Amygdala (tissue), 56 donors: ENCODE results near the gene WDR31.
"Not testable (repeated sequence)": the region's sequence is repeated elsewhere in the genome, so short reads cannot be mapped to it uniquely, and the experiment has no call there.

Experiments used
- DNase-seq, 56 donors: peaks; one replicate each; lab custom pipeline; 2025; lab: John Stamatoyannopoulos, UW

WDR31 gene

DNA sequence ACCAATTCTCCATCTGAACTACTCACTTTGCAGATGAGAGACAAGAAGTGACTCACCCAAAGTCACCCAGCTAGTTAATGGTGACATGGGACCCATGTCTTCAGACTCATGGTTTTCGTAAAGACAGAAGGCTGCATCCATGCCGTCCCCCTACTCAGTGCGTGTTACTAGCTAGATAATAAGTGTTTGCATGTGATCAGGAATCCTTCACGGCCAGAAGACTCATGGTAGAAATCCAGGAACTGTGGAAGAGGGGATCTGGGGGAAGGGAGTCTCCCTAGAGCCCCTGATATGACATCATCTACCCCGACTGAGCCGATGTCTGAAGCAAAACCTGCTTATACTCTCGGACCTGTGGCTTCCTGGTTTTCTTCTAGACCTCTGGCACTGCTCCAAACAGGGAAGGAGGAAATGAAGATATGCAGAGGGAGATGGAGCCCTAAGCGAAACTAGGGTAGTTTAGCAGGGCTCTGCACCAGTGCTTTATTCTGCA is 40.2 kb downstream of the WDR31 start:
- DNase-seq: peak in 1 of 56 donors; percentile 8

DNA sequence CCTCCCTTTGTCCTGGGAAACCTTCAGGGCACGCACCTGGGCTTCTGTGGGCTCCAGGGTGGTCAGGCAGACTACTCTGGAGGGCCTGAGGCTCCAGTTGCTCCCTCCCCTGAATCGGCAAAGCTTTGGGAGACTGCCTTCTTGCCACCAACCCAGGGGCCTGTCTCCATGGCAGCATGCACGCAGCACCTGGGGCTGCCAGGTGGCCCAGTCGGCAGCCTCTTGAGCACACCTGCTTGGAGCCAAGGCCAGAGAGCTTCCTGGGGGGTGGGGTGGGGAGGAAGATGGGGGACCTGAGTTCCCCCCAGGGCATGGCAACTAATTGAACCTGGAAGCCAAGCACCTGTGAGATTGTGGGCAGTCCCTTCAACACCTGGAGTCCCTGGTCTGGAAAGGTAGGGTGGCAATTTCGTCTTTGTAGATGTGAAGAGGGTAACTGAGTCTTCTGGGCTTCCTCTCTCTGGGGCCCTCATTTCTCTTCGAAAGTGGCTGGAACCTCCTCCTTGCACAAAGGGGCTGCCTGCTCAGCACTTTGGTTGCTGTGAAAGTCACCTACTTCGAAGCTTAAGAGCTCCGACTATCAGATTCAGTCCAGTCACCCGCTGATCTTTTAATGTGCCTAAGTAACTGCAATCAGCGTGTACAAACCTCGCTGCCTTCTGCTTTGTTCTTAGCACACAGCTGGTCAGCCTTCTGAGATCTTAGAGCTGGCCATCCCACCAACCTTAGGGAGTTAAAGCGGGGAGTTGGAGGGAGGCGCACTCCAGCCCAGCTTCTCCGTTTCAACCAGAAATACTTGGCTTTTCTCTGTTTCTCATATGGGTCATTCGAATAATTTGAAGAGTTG is 40.9 kb downstream of the WDR31 start:
- no peak for DNase-seq

DNA sequence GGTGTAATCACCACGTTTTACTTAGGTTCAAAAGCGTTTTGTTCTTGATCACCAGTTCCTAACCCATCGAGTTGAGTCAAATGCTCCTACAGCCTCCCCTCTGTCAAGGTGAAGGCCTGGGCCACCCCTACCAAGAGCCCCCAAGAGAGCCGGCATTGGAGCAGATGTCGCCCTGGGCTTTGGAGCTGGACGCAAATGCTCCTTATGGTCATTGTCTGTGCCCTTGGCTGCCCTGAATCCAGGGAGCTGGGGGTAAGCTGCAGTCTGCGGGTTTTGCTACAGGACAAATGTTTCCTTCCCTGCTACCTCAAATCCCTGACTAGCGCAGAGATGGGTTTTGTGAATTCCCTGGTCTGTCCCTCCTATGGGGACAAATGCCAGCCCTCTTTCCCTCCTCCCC is 41.8 kb downstream of the WDR31 start:
- DNase-seq: no peak

DNA sequence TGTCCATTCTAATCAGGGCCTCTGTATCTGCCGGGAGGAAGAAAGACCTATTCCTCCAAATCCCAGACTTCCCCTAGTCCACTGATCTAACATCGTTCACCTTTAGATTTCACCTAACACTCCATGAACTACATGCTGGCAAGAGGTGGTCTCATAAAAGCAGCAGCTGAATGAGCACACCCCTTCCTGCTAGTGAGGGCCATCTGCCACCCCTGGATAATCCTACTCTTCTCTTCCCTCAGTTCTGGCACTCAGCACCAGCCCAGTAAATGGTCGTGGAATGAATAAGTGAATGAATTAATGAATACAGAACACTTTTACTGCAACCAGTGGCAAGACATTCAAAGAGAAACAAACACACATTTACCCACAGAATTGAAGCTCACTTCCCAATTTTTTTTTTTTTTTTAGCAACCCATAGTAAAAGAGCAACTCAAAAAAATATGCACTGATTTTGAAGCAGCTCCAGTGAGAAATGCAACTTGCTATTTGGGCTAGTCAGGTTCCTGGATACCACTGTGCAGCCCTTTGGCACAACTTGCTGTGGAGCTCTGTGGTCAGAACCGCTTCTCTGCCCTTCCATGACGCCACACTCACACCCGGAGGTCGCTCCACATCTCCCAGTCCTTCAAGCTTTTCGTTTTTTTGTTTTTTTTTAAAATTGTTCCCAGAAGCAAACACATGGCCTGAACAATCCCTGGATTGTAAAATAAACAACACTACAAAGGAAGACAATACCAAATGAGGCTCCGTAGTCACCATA is 43.1 kb downstream of the WDR31 start:
- no peak for DNase-seq

DNA sequence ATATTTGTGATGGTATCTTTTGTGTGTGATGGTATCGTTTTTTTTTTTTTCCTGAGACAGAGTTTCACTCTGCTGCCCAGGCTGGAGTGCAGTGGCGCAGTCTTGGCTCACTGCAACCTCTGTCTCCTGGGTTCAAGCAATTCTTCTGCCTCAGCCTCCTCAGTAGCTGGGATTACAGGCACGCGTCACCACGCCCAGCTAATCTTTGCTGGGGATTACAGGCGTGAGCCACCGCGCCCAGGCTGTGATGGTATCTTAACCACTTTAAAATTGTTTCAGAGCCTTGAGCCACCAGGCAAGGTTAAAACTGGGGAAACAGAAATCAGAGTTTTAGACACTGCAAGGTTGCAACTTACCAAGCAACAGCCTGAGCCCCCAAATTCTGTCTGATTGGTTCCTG is 43.8 kb downstream of the WDR31 start:
- DNase-seq: not testable (repeated sequence)

DNA sequence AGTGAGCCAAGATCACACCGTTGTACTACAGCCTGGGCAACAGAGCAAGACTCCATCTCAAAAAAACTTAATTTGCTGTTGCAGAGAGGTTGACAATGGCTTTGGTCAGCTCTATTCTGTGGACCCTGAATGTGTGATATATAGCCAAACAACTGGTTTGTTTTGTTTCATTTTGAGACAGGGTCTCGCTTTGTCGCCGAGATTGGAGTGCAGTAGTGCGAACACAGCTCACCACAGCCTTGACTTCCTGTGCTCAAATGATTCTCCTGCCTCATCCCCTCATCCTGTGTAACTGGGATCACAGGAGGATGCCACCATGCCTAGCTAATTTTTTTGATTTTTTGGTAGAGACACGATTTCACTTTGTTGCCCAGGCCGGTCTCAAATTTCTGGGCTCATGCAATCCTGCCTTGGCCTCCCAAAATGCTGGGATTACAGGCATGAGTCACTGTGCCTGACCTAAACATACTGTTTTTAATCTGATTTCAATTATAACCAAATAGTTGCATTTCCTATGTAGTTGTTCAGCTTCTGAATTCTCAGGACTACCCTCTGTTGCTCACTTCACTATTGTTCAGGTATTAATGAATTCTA is 46.7 kb downstream of the WDR31 start:
- DNase-seq: no peak

DNA sequence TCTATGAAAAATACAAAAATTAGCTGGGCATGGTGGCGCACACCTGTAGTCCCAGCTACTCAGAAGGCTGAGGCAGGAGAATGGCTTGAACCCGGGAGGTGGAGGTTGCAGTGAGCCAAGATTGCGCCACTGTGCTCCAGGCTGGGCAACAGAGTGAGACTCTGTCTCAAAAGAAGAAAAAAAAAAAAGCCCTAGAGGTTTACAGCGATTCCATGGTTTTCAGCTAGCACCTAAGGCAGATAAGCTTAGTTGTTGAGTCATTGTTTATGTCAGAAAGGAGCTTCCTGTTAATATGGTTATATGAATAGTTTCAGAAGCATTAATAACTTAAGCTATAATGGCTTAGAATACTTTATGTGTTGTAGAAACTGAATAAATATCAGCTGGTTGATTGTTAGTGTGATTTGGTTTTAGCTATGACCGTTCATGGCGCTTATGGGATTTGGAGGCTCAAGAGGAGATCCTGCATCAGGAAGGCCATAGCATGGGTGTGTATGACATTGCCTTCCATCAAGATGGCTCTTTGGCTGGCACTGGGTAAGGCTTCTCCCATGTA is 49.9 kb downstream of the WDR31 start:
- no peak for DNase-seq

DNA sequence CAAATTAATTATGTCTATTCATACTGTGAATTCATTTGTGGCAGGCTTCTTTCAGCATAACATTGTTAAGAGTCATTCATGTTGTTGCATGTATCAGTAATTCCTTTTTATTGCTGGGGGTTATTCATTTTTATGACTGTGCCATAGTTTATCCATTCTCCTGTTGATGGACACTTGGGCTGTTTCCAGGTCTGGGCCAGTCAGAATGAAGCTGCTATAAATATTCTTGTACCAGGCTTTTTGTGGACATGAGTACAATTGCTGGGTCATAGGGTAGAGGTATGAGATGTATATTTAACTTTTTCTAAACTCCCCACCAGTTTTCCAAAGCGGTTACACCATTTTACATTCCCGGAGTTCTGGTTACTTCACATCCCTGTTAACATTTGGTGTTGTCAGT is 51.0 kb downstream of the WDR31 start:
- no peak for DNase-seq

DNA sequence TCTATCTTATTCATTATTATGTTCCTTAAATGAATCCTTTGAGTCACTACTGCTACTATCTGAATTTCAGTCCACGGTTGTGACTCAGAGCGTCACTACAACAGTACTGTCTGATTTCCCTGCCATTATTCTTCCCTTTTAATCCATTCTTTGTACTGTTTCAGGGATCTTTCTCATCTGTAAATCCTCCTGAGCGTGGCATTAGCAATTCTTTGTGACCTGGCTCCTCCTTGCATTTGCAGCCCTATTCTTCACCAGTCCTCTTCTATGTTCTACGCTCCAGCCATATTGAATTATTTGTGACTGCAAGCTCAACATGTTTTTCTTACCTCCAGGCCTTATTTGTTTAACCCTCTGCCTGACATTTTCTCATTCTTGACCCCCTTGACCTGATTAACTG is 58.7 kb downstream of the WDR31 start:
- no peak for DNase-seq

DNA sequence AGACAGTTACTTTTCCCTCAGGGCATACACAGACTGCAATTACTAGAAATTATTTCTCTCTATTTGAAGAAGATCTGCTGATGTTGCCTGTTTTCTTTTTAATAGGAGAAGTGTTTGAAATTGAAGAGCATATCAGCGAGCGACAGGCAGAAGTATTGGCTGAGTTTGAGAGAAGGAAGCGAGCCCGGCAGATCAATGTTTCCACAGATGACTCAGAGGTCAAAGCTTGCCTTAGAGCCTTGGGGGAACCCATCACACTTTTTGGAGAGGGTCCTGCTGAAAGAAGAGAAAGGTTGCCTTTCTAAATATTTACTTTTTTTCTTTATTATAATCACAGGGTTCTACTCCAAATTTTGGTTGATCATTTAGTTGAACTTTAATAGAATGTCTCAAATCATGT is 61.2 kb downstream of the WDR31 start:
- no peak for DNase-seq

DNA sequence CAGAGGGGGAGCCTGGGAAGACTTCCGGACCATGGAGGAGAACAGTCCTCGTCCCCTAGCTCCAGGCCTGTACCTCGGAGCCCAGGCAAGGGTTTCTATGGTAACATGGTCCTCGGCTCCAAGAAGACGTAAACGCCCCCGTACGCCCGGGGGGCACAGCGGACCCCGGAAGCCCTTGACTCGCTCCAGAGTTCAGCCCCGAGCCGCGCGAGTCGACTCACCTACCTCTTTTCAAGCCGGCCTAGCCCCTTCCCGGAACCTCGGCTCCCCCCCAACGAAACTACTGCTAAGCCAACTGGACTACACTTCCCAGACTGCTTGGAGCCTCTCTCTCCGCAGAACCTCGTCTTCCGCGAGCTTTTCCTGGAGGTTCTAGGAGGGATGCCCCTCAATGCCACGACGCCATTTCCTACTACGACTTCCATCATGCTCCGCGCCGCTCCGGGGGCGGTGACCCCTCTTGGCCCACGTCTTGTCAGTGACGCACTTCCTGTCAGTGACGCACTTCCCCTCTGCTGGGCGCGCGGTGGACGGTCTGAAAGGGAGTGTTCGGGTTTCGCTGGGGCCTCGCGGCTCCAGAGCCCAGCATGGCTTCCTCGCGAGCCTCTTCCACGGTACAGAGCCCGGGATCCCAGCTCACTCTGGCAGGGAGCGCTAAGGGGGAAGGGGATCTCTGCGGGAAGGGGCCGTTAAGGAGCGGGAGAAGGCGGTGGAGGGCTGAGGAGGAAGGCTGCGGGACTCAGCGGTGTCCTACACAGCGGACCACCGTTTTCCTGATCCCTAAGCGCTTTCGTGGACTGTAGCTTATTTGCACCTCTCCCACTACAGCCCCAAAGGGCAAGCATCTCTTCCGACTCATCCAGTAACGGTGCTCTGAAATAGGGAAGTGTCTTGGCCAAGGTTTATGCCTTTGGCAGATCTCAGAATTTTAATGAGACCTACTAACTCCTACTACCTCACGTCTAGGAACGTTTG is 64.6 kb downstream of the WDR31 start, which contains the start of the genes CDC26 and PRPF4:
Gene CDC26 (minus strand): TSS at position 416 of the 975 bp plus-strand sequence. CDS start 3,065 bp downstream, outside the sequence.
Gene PRPF4 (plus strand): TSS at position 502 of the 975 bp plus-strand sequence. CDS start 86 bp downstream, at position 588.
- peak; percentile 89 to 98 (median 96) for DNase-seq

DNA sequence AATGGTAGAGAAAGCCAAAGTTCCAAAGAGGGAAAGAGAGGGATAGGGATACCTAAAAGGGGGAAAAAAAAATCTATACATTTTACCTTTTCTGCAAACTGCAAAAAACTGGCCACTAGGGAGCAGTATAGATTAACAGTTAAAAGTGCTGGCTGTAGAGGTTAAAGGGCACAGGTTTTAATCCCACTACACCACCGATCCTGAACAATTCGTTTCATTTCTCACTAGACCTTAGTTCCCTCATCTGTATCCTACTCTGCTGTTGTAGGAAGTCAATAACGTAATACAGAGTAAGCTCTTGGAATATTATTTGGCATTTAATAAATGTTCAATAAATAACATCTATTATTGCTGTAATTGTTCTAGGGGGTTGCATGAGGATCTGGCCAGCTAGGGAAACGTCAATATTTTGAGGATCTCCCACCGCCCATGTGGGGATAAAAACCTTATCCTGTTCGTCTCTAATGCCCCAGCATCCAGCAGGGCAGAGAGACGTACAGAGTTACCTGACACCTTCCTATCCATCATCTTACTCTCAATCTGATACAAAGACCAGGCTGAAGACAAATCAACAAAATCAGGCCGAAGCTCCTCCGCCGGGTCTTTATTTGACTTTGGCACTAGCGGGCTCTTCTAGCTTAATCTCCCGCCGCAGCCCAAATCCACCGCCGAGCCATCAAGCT is 65.5 kb downstream of the WDR31 start:
- DNase-seq: peak in 3 of 56 donors; percentile 2 to 47 (median 17)

DNA sequence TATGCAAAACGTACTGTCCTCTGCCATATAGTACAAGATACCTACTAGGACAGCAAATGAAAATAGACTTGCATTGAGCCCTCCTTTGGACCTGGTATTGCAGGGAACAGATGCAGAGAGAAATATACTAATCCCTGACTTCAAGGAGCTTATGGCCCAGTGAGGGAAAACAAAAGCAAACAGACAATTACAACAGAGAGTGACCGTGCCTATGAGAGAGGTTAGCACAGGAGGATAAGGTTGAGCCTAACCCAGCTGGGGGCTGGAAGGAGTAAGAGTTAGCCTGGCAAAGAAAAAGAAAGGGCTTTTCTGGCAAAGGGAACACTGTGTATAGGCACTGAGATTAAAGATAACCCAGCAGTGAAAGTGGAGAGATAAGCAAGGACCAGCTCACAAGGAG is 70.2 kb downstream of the WDR31 start:
- no peak for DNase-seq

DNA sequence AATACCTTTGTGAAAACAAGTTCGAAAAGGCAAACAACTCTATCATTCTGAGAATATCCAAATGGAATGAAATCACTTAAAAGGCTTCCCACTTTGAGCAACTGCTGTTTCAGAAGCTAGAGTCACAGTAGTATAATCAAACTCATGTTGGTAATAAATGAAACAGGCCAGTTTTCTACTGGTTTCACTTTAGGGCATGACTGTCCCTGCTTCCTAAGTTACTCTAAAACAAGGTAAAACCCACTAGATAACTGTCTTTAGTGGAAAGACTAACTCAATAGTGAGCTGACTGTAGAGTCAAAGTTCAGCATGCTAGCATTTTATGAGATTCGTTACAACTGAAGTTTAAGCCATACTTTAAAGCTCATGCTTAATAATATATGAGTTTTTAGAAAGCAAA is 70.7 kb downstream of the WDR31 start:
- no peak for DNase-seq

DNA sequence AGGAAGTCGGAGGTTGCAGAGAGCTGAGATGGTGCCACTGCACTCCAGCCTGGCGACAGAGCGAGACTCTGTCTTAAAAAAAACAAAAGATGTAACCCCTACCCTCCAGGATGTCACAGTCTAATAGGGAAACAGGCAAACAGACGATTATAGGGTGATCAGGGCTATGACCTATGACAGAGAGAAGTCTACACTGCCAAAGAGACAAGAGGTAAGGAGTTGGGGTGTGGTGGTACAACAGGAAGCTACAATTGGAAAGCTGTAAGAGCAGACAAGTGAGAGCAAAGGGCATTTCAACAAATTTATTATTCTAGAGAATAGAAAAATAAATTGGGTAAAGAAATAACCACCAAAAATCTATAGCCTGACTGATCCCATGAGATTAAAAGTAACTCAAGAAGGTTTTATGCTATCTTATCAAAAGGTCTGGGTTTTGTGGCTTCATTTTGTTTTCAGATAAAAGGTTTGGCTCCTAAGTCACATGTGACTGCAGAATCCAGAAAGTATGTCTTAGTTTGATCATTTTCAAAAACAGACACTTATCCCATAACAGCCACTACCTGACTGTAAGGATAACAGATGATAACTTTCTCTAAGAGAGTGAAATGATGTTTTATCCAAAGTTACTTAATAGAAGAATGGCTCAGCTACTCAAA is 72.0 kb downstream of the WDR31 start:
- DNase-seq: no peak

DNA sequence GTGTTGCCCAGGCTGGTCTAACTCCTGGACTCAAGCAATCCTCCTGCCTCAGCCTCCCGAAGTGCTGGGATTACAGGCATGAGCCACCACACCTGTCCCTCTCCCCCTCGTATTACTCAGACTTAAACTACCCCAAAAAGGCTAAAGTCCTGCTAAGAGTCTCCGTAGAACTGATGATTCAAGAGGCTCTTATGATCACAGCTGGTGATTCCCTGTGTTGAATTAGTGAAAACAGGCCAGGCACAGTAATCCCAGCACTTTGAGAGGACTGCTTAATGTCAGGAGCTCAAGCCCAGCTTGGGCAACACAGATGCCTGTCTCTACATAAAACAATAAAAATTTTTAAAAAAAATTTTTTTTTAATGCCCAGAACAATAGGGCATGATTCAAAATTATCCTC is 73.9 kb downstream of the WDR31 start:
- no peak for DNase-seq
